GM10847 (cell line): ENCODE measurements around the gene ERC1.

Experiments used
- POLR2A ChIP-seq: IDR thresholded peaks from 2 replicates; pipeline ENCODE4 v1.6.1; 2011; ENCODE audit not compliant: insufficient read length; ENCODE audit errors: extremely low read depth

The ERC1 gene

DNA sequence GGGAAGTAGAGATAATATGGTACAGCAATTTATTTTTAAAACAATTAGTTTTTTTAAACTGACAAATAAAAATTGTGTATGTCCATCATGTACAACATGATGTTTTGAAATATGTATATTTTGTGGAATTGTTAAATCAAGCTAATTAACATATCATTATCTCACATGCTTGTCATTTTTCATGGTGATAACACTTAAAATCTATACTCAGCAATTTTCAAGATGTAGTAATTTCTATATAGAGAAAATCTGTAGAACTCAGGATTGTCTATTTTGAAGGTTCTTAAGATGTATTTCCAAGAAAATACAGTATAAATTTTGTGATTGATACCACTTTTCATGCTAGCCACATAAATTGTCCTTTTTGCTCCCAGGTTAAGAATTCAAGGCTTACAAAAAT, 356.3 kb downstream of the ERC1 start:
- TF ChIP-seq POLR2A = no peak

DNA sequence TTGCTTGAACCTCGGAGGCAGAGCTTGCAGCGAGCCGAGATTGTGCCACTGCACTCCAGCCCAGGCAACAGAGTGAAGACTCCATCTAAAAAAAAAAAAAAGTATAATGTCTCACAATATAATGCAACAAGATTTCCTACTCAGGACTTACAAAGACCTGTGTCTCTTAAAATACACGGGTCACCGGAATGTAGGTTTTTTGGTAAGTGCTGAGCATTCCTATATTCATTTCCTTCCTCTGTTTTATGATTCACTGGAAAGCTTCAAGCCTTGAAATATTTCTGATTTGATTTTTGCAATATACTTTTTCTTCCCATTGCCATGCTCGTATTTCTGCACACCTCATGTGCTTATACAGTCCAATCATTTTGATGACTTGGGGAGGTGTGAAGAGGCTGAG, 357.6 kb downstream of the ERC1 start:
- TF ChIP-seq POLR2A = no peak

GRCh38 chr12:1350055-1350933, 359.3 kb downstream of the ERC1 start:
- no peak for TF ChIP-seq POLR2A

DNA sequence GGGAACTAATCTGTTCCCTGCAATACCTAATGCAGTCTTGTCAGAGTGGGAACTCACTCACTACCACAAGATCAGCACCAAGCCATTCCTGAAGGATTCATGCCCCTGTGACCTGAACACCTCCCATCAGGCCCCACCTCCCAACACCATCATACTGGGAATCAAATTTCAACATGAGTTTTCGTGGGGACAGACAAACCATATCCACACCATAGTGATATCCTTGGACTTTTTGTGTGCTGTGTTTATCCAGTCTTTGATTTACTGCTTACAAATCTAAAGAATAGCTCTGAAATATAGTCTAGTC, 359.9 kb downstream of the ERC1 start:
- TF ChIP-seq POLR2A = no peak

DNA sequence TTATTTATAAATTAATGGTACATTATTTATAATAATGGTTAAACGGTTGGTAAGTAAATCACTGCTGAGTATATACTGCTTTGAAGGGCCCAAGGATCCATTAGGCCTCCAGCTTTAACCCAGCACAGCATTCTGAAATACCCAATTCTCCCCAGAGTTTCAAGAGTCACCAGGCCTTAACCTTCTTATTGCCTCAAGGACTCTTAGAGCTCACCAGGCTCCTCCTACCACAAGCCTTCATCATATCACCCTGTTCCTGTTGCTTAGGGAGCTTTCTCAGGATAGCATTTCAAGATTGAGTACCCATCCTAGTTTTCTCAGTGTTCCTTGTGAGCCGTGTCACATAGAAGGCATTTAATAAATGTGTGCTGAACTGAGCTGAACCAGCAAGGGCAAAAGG, 360.9 kb downstream of the ERC1 start:
- no peak for TF ChIP-seq POLR2A

DNA sequence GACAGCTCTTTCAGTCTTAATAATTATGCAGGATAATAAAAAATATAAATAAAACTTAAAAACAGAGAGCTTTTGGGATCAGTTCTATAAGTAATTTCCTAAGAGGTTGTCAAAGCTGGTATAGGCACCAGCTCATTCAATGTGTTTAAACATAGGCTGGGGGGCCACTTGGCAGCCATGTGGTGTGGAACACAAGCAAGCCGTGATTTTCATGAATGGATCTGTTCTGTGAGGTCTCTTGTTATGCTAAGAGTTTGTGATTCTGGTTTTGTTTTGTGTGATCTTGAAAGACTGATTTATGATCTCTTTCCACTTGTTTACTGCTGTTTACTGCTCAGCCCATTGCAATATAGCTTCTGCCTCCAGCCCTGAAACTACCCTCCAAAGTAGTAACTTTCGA, 362.4 kb downstream of the ERC1 start:
- no peak for TF ChIP-seq POLR2A

DNA sequence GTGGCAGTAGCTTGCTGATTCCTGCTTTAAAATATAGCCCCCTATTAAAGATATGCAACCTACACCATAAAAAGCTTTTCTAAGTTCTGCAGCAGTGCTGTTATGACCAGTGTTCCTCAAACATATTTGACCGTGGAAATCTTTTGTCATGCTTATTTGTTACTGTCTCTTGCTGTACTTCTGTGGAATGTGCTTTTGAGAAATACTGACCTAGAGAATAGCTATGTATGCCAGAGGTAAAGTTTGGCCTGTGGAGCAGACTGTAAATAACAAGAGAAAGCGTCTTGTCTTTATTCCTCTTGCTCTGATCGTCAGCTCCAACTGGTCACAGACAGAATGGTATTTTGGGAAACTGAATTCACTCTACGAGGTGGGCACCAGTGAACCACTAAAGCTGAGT, 364.4 kb downstream of the ERC1 start:
- no peak for TF ChIP-seq POLR2A

DNA sequence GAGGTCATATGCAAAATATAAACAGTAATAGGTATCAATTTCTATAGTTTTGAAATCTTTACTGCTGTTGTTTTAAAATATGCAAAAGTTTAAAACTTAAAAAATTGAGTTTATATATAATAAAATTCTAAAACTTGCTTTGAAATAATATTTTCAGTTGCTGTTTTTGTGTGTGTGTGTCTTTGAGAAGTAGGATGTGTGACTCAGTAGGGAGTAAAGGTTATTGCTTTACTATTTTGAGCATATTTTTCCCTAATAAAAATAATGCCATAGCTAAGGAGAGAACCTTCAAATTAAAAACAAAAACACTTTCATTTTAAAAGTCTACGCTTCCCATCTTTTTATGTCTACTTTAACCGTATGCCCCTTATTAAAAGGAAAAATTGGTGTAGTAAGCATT, 365.3 kb downstream of the ERC1 start:
- no peak for TF ChIP-seq POLR2A

- no peak for TF ChIP-seq POLR2A
These were observed 366.1 kb downstream of the ERC1 start for GRCh38 chr12:1357171-1357570.

DNA sequence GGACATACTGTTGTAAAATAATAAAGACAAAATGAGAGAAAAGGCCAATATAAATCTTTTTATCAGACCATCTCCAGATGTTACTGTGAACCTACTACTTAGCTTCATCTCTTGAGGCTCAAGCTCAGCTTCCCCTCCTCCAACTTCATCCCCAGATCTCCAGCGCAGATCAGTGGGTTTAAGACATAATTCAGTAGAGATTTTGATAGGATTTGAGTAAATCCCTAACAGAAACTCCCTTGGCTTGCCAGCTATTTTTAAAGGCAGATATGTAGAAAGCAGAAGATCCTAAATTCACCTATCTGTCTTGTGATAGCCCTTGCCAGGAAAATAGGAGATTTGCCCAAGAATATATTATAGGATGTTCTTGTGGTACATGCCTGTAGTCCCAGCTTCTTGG, 366.7 kb downstream of the ERC1 start:
- TF ChIP-seq POLR2A = no peak

GRCh38 chr12:1360441-1361210, 369.6 kb downstream of the ERC1 start:
- TF ChIP-seq POLR2A = no peak

- no peak for TF ChIP-seq POLR2A
These were observed 371.2 kb downstream of the ERC1 start for GRCh38 chr12:1362143-1362662.

GRCh38 chr12:1365703-1366102, 374.7 kb downstream of the ERC1 start:
- TF ChIP-seq POLR2A = no peak

- TF ChIP-seq POLR2A = no peak
These were observed 376.6 kb downstream of the ERC1 start for GRCh38 chr12:1367331-1368291.

GRCh38 chr12:1369460-1369859, 378.4 kb downstream of the ERC1 start:
- TF ChIP-seq POLR2A = no peak

DNA sequence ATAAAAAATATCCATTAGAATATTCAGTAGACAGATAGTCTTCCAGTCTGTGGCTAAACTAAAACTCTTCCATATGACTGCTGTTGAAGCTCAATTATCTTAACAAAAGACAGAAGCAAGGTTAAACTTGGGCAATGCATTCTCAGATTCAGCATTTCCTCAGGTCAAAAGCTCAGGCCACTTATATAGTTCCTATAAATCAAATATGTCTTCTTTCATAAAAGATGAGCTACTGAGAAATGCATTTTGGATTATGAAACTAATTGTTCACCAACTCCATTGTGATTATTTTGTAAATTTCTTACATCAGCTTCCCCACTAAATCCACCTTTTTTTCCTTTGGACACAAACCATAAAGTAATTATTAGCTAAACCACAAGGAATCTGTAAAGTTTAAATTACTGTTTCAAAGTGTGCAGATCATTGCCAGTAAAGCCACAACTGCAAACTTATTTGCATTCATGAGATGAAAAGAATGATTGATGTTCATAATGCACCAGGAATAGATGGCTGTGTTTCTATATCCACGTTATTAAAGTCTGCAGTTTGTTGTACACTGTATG, 379.0 kb downstream of the ERC1 start:
- no peak for TF ChIP-seq POLR2A
